GM12892 (cell line): ENCODE data around the gene RXFP4.

Experiments
- POLR2A ChIP-seq: IDR thresholded peaks from 2 replicates; pipeline ENCODE4 v1.6.1; 2011; ENCODE audit warnings: low read depth, low read length, control low read depth
- POLR2AphosphoS5 ChIP-seq: IDR thresholded peaks from 2 replicates; pipeline ENCODE4 v1.6.1; 2011; ENCODE audit warnings: low read depth, low read length, control low read depth

- TF ChIP-seq POLR2A (no peak), POLR2AphosphoS5 (no peak)
Observed at GRCh38 chr1:155984341-155984740, 42.9 kb downstream of the RXFP4 start.
